Measurements from ENCODE around the gene IL17C. TPM values are rescaled to one million over a fixed set of nuclear protein-coding genes. Genes with fewer than 3 reads are reported as not detected.

Gene IL17C
- total and polyA plus RNA-seq, 9 of the 15 experiments (the other 6 are each of a cell fraction or from before 2014, with no cell fraction given), result not detected

DNA sequence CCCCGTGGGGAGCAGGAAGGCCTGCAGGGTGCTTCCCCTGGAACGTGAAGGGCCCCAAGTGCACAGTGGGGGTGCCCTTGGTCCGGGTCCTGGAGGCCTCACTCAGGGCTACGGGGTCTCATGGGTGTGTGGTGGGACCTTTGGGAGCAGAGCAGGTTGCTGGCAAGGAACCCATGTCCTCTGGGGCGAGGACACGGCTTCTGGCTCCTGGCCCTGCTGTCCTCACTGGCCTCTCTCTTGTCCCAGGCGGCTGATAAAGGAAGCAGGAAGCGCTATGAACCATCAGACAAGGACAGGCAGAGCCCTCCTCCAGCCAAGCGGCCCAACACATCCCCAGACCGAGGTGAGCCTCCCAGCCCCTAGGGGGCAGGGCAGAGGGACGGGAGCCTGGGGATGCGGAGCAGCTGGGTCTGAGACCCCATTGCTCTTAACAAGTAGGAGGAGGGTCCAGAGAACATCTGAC is 9.8 kb upstream of the IL17C start (continued):
- TF ChIP-seq, protein P1, sequence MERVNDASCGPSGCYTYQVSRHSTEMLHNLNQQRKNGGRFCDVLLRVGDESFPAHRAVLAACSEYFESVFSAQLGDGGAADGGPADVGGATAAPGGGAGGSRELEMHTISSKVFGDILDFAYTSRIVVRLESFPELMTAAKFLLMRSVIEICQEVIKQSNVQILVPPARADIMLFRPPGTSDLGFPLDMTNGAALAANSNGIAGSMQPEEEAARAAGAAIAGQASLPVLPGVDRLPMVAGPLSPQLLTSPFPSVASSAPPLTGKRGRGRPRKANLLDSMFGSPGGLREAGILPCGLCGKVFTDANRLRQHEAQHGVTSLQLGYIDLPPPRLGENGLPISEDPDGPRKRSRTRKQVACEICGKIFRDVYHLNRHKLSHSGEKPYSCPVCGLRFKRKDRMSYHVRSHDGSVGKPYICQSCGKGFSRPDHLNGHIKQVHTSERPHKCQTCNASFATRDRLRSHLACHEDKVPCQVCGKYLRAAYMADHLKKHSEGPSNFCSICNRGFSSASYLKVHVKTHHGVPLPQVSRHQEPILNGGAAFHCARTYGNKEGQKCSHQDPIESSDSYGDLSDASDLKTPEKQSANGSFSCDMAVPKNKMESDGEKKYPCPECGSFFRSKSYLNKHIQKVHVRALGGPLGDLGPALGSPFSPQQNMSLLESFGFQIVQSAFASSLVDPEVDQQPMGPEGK (CRISPR knock-in tag; IDR thresholded peaks at IDR 0.05; ENCODE audit: borderline replicate concordance), result no peak
- TF ChIP-seq, protein P2, sequence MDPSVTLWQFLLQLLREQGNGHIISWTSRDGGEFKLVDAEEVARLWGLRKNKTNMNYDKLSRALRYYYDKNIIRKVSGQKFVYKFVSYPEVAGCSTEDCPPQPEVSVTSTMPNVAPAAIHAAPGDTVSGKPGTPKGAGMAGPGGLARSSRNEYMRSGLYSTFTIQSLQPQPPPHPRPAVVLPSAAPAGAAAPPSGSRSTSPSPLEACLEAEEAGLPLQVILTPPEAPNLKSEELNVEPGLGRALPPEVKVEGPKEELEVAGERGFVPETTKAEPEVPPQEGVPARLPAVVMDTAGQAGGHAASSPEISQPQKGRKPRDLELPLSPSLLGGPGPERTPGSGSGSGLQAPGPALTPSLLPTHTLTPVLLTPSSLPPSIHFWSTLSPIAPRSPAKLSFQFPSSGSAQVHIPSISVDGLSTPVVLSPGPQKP (CRISPR knock-in tag; IDR thresholded peaks at IDR 0.05), result no peak
- TF ChIP-seq, protein P3, sequence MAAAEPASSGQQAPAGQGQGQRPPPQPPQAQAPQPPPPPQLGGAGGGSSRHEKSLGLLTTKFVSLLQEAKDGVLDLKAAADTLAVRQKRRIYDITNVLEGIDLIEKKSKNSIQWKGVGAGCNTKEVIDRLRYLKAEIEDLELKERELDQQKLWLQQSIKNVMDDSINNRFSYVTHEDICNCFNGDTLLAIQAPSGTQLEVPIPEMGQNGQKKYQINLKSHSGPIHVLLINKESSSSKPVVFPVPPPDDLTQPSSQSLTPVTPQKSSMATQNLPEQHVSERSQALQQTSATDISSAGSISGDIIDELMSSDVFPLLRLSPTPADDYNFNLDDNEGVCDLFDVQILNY (CRISPR knock-in tag; IDR thresholded peaks at IDR 0.05), result no peak
- TF ChIP-seq SNRNP70 (optimal IDR thresholded peaks at IDR 0.05; ENCODE audit: low read depth, low read length) (no peak), RB1 (IDR thresholded peaks at IDR 0.05; ENCODE audit: low read depth) (peak; percentile 70), NCOR1 (IDR thresholded peaks at IDR 0.05) (no peak), PHB2 (IDR thresholded peaks at IDR 0.05; ENCODE audit: low read depth) (no peak), SRSF3 (IDR thresholded peaks at IDR 0.05; ENCODE audit: insufficient read depth, low read length) (no peak), IRF2 (CRISPR knock-in tag; IDR thresholded peaks at IDR 0.05) (no peak), NRF1 (conservative IDR thresholded peaks at IDR 0.05 in 1 of 2, IDR thresholded peaks at IDR 0.05 in 1 of 2) (peak in 1 of 2 experiments; percentile 34; a peak in 1 of 4 replicates), TOE1 (IDR thresholded peaks at IDR 0.05; ENCODE audit: borderline replicate concordance) (peak; percentile 22; the same call in 1 of the 2 replicates), TOE1 (CRISPR knock-in tag; IDR thresholded peaks at IDR 0.05; ENCODE audit: borderline replicate concordance, low read depth) (no peak), NR4A1 (CRISPR knock-in tag; IDR thresholded peaks at IDR 0.05) (no peak), NR4A1 (tag; IDR thresholded peaks at IDR 0.05) (no peak), ZC3H4 (CRISPR knock-in tag; IDR thresholded peaks at IDR 0.05; ENCODE audit: borderline replicate concordance) (no peak), POU5F1 (IDR thresholded peaks at IDR 0.05; ENCODE audit: borderline replicate concordance, low read depth, low read length, partially characterized antibody) (no peak), ZBTB8A (IDR thresholded peaks at IDR 0.05; ENCODE audit: partially characterized antibody) (no peak), LEF1 (IDR thresholded peaks at IDR 0.05) (no peak), ZNF134 (CRISPR knock-in tag; conservative IDR thresholded peaks at IDR 0.05) (no peak), MTA3 (IDR thresholded peaks at IDR 0.05; ENCODE audit: borderline replicate concordance) (peak; percentile 80; the same call in 1 of the 2 replicates), CCNT2 (IDR thresholded peaks at IDR 0.05; ENCODE audit: borderline replicate concordance, extremely low read depth, insufficient read length, low read depth, low read length) (no peak), HCFC1 (IDR thresholded peaks at IDR 0.05; ENCODE audit: low read depth, low read length) (peak; percentile 69), ZNF507 (tag; conservative IDR thresholded peaks at IDR 0.05) (no peak), CEBPB (tag; IDR thresholded peaks at IDR 0.05) (no peak)
- TF ChIP-seq, protein P4, sequence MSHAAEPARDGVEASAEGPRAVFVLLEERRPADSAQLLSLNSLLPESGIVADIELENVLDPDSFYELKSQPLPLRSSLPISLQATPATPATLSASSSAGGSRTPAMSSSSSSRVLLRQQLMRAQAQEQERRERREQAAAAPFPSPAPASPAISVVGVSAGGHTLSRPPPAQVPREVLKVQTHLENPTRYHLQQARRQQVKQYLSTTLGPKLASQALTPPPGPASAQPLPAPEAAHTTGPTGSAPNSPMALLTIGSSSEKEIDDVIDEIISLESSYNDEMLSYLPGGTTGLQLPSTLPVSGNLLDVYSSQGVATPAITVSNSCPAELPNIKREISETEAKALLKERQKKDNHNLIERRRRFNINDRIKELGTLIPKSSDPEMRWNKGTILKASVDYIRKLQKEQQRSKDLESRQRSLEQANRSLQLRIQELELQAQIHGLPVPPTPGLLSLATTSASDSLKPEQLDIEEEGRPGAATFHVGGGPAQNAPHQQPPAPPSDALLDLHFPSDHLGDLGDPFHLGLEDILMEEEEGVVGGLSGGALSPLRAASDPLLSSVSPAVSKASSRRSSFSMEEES (CRISPR knock-in tag; IDR thresholded peaks at IDR 0.05), result no peak

Measured in K562 (cell line).